CD8-positive, alpha-beta memory T cell (primary cell): ENCODE data around the gene RAB11FIP4. TPM values are rescaled to one million over a fixed set of nuclear protein-coding genes. Genes with fewer than 3 reads are reported as not detected.

Experiments
- CTCF ChIA-PET: fragments of 350-600 bp; sonication (Branson Sonifier 250); formaldehyde crosslinking; loops from one replicate; lab custom pipeline; 2021; ENCODE audit warnings: antibody characterized with exemption; lab: Charles Lee
- POLR2A ChIA-PET: fragments of 350-600 bp; sonication (Branson Sonifier 250); formaldehyde crosslinking; loops from one replicate; lab custom pipeline; 2021; ENCODE audit warnings: antibody characterized with exemption; lab: Charles Lee
- DNase-seq, 5 donors: peaks; one replicate each; pipeline versions ENCODE4 v3.0.0 to v3.0.0-alpha.2; 2020 to 2022; ENCODE audit warnings: mixed read lengths in 1 of 5
- H3K27ac ChIP-seq: one replicate; pipeline ENCODE4 v1.7.0; 2013; ENCODE audit warnings: low read depth, mild to moderate bottlenecking, low read length, moderate library complexity
- H3K27me3 ChIP-seq: 2 replicates; pipeline ENCODE4 v1.7.0; 2013; ENCODE audit warnings: low read length, mild to moderate bottlenecking; ENCODE audit not compliant: insufficient read depth, poor library complexity, severe bottlenecking
- H3K36me3 ChIP-seq: 2 replicates; pipeline ENCODE4 v1.7.0; 2013; ENCODE audit warnings: mild to moderate bottlenecking, low read length, moderate library complexity; ENCODE audit not compliant: insufficient read depth
- H3K4me1 ChIP-seq: 2 replicates; pipeline ENCODE4 v1.7.0; 2013; ENCODE audit warnings: mild to moderate bottlenecking, low read length, moderate library complexity; ENCODE audit not compliant: insufficient read depth
- H3K4me3 ChIP-seq: 2 replicates; pipeline ENCODE4 v1.7.0; 2013; ENCODE audit warnings: mild to moderate bottlenecking, low read length
- H3K9me3 ChIP-seq: 2 replicates; pipeline ENCODE4 v1.7.0; 2013; ENCODE audit warnings: mild to moderate bottlenecking, low read length
- H3K27ac Mint-ChIP-seq, 8 donors: one replicate each; pipeline ENCODE4 v1.8.0; 2020 to 2021; ENCODE audit warnings: mixed read lengths in 8 of 8, mild to moderate bottlenecking in 6 of 8, inconsistent platforms in 3 of 8, moderate library complexity in 3 of 8
- H3K27me3 Mint-ChIP-seq, 2 donors: one replicate each; pipeline ENCODE4 v1.8.0; 2020 to 2021; ENCODE audit warnings: mixed read lengths in 2 of 2, mild to moderate bottlenecking in 1 of 2, moderate library complexity in 1 of 2
- H3K36me3 Mint-ChIP-seq, 3 donors: one replicate each; pipeline ENCODE4 v1.8.0; 2020 to 2021; ENCODE audit warnings: mixed read lengths in 3 of 3, inconsistent platforms in 1 of 3, mild to moderate bottlenecking in 1 of 3
- H3K4me1 Mint-ChIP-seq, 3 donors: one replicate each; pipeline ENCODE4 v1.8.0; 2020 to 2021; ENCODE audit warnings: mixed read lengths in 3 of 3, inconsistent platforms in 1 of 3, mild to moderate bottlenecking in 1 of 3
- H3K4me3 Mint-ChIP-seq, 7 donors: one replicate each; pipeline ENCODE4 v1.8.0; 2020 to 2021; ENCODE audit warnings: mixed read lengths in 7 of 7, mild to moderate bottlenecking in 6 of 7, moderate library complexity in 4 of 7, inconsistent platforms in 2 of 7
- H3K9me3 Mint-ChIP-seq, 5 donors: one replicate each; pipeline ENCODE4 v1.8.0; 2020 to 2022; ENCODE audit warnings: mixed read lengths in 5 of 5, mild to moderate bottlenecking in 3 of 5, moderate library complexity in 2 of 5, inconsistent platforms in 1 of 5
- polyA plus RNA-seq: library from polyadenylated mRNA; unstranded; fragments of 300-500 nt; fragmentation: Illumina TruSeq; gene quantifications from one replicate; pipeline ENCODE4 v1.2.3, GENCODE V29; 2021
- total RNA-seq, 2 experiments: library from RNA; stranded (reverse); gene quantifications; one replicate each; pipeline ENCODE4 v1.2.3, GENCODE V29; 2021

Gene RAB11FIP4
- total and polyA plus RNA-seq, 3 experiments from 2014 or later = 15.1 to 26.8 (median 17.4) TPM

GRCh38 chr17:31443386-31443785 lies 51.9 kb downstream of the RAB11FIP4 start:
- CTCF ChIA-PET = no interaction called here
- H3K9me3 Mint-ChIP-seq = no peaks in the 10 kb centered on the region
- H3K27ac Mint-ChIP-seq = peak overlapping the region in 1 of 8 donors; percentile 54
- Histone ChIP-seq H3K9me3 (no peaks in the 10 kb centered on the region), H3K4me1 (no peaks in the 10 kb centered on the region), H3K36me3 (no peaks in the 10 kb centered on the region), H3K27ac (no peak overlapping the region), H3K4me3 (no peak overlapping the region), H3K27me3 (no peaks in the 10 kb centered on the region)
- no peaks in the 10 kb centered on the region for H3K4me1 Mint-ChIP-seq
- no peak overlapping the region for H3K4me3 Mint-ChIP-seq
- H3K36me3 Mint-ChIP-seq = no peaks in the 10 kb centered on the region
- DNase-seq = no peak
- POLR2A ChIA-PET = interaction anchor here (0.6 kb wide), 1 partner anchor 11 kb away, joined by 3 read pairs; no protein-coding TSS in a partner anchor
- H3K27me3 Mint-ChIP-seq = peaks cover 0 to 2% of the 10 kb centered on the region in 2 donors

DNA sequence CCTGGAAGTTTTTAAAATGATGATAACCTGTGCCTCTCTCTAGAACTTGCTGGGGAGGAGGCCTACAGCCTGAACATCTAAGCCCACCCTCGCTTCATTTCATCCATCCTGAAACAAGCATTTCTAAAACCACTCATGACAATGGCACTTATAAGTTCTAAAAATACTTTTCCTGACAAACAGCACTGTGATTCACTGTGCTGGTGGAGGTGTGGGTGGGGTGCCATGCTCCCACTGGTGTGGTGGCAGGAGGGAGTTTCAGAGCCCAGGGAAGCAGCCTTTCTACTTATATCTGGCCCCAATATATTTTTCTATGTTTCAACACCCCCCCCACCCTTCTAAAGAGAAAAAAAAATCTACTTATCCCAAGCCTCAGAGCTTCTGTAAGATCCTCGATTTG lies 52.6 kb downstream of the RAB11FIP4 start:
- POLR2A ChIA-PET = no interaction called here
- H3K36me3 Mint-ChIP-seq = no peaks in the 10 kb centered on the region

GRCh38 chr17:31446195-31446967 lies 54.9 kb downstream of the RAB11FIP4 start:
- Histone ChIP-seq H3K4me3 (no peak overlapping the region), H3K4me1 (no peaks in the 10 kb centered on the region), H3K27me3 (no peaks in the 10 kb centered on the region), H3K27ac (no peak overlapping the region), H3K9me3 (no peaks in the 10 kb centered on the region), H3K36me3 (no peaks in the 10 kb centered on the region)
- CTCF ChIA-PET = no interaction called here
- POLR2A ChIA-PET = interaction anchor here (0.6 kb wide), 1 partner anchor 90 kb away, joined by 7 read pairs; no protein-coding TSS in a partner anchor
- Mint-ChIP-seq H3K4me3 (no peak overlapping the region), H3K27ac (peak overlapping the region in 1 of 8 donors; percentile 7), H3K36me3 (no peaks in the 10 kb centered on the region), H3K9me3 (no peaks in the 10 kb centered on the region), H3K4me1 (no peaks in the 10 kb centered on the region), H3K27me3 (peaks cover 7 to 8% of the 10 kb centered on the region in 2 donors)
- no peak for DNase-seq

More for the DNA sequence above, 52.6 kb downstream of the RAB11FIP4 start:
- no peak overlapping the region for H3K4me3 Mint-ChIP-seq
- no peaks in the 10 kb centered on the region for H3K27me3 ChIP-seq
- no peak overlapping the region for H3K27ac ChIP-seq
- no peaks in the 10 kb centered on the region for H3K4me1 Mint-ChIP-seq
- no peak for DNase-seq
- no peaks in the 10 kb centered on the region for H3K9me3 Mint-ChIP-seq
- H3K27me3 Mint-ChIP-seq = peaks cover 0 to 4% of the 10 kb centered on the region in 2 donors
- H3K36me3 ChIP-seq = no peaks in the 10 kb centered on the region
- H3K9me3 ChIP-seq = no peaks in the 10 kb centered on the region
- no peak overlapping the region for H3K4me3 ChIP-seq
- no peak overlapping the region for H3K27ac Mint-ChIP-seq
- CTCF ChIA-PET = no interaction called here
- H3K4me1 ChIP-seq = no peaks in the 10 kb centered on the region

- Mint-ChIP-seq H3K36me3 (no peaks in the 10 kb centered on the region), H3K9me3 (no peaks in the 10 kb centered on the region), H3K27me3 (peaks cover 7 to 8% of the 10 kb centered on the region in 2 donors), H3K4me1 (no peaks in the 10 kb centered on the region), H3K4me3 (no peak overlapping the region), H3K27ac (no peak overlapping the region)
- Histone ChIP-seq H3K4me1 (no peaks in the 10 kb centered on the region), H3K9me3 (no peaks in the 10 kb centered on the region), H3K36me3 (no peaks in the 10 kb centered on the region), H3K27ac (no peak overlapping the region), H3K4me3 (no peak overlapping the region), H3K27me3 (no peaks in the 10 kb centered on the region)
- ChIA-PET CTCF (interaction anchor here (1.3 kb wide), 1 partner anchor 77 kb away, joined by 5 read pairs; no protein-coding TSS in a partner anchor), POLR2A (no interaction called here)
- no peak for DNase-seq
These were observed 57.1 kb downstream of the RAB11FIP4 start for GRCh38 chr17:31448467-31449077.

DNA sequence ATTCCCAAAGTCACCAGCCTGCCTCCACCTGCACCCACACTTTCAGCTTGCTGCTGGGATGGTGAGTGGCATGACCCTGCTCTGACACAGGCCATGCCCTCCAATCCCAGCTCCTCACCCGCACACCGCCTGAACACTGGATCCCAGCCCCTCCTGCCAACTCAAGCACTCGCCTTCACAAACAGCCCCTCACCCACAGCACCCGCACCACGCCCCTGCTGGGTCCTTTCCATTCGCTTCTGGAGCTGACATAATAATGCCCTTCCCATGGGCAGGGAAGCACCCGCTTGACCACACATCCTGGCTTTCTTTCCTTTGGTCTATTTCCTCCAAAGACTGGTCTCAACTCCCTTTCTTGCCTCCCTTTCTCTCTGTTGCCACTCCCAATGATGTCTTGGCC lies 57.6 kb downstream of the RAB11FIP4 start:
- ChIA-PET CTCF (interaction anchor here (1.3 kb wide), 1 partner anchor 76 kb away, joined by 5 read pairs; no protein-coding TSS in a partner anchor), POLR2A (no interaction called here)
- no peak for DNase-seq
- Histone ChIP-seq H3K4me1 (no peaks in the 10 kb centered on the region), H3K27ac (no peak overlapping the region), H3K27me3 (no peaks in the 10 kb centered on the region), H3K36me3 (no peaks in the 10 kb centered on the region), H3K4me3 (no peak overlapping the region), H3K9me3 (no peaks in the 10 kb centered on the region)
- Mint-ChIP-seq H3K9me3 (no peaks in the 10 kb centered on the region), H3K27me3 (peaks cover 7 to 8% of the 10 kb centered on the region in 2 donors), H3K4me1 (no peaks in the 10 kb centered on the region), H3K27ac (no peak overlapping the region), H3K4me3 (no peak overlapping the region), H3K36me3 (no peaks in the 10 kb centered on the region)

GRCh38 chr17:31449746-31450145 lies 58.3 kb downstream of the RAB11FIP4 start:
- no peak overlapping the region for H3K4me3 ChIP-seq
- no peaks in the 10 kb centered on the region for H3K4me1 Mint-ChIP-seq
- H3K9me3 ChIP-seq = no peaks in the 10 kb centered on the region
- no peak overlapping the region for H3K4me3 Mint-ChIP-seq
- H3K4me1 ChIP-seq = no peaks in the 10 kb centered on the region
- no peaks in the 10 kb centered on the region for H3K36me3 Mint-ChIP-seq
- peaks cover 6 to 7% of the 10 kb centered on the region in 2 donors for H3K27me3 Mint-ChIP-seq
- no peaks in the 10 kb centered on the region for H3K36me3 ChIP-seq
- DNase-seq = no peak
- H3K27me3 ChIP-seq = no peaks in the 10 kb centered on the region
- POLR2A ChIA-PET = no interaction called here
- no peak overlapping the region for H3K27ac ChIP-seq
- CTCF ChIA-PET = no interaction called here
- H3K27ac Mint-ChIP-seq = no peak overlapping the region
- no peaks in the 10 kb centered on the region for H3K9me3 Mint-ChIP-seq

- CTCF ChIA-PET = no interaction called here
- no peak overlapping the region for H3K4me3 ChIP-seq
- H3K27me3 ChIP-seq = no peaks in the 10 kb centered on the region
- H3K9me3 ChIP-seq = no peaks in the 10 kb centered on the region
- H3K36me3 Mint-ChIP-seq = no peaks in the 10 kb centered on the region
- no peaks in the 10 kb centered on the region for H3K4me1 ChIP-seq
- H3K9me3 Mint-ChIP-seq = no peaks in the 10 kb centered on the region
- peak overlapping the region in 1 of 8 donors; percentile 27 for H3K27ac Mint-ChIP-seq
- H3K4me1 Mint-ChIP-seq = no peaks in the 10 kb centered on the region
- no peak overlapping the region for H3K4me3 Mint-ChIP-seq
- POLR2A ChIA-PET = no interaction called here
- peaks cover 7 to 8% of the 10 kb centered on the region in 2 donors for H3K27me3 Mint-ChIP-seq
- DNase-seq = no peak
- H3K27ac ChIP-seq = no peak overlapping the region
- H3K36me3 ChIP-seq = no peaks in the 10 kb centered on the region
These were observed 60.6 kb downstream of the RAB11FIP4 start for GRCh38 chr17:31452101-31452500.

- ChIA-PET CTCF (interaction anchor here (0.9 kb wide), 1 partner anchor 72 kb away, joined by 3 read pairs; no protein-coding TSS in a partner anchor), POLR2A (no interaction called here)
- H3K4me3 ChIP-seq = no peak overlapping the region
- no peaks in the 10 kb centered on the region for H3K9me3 Mint-ChIP-seq
- H3K27me3 ChIP-seq = no peaks in the 10 kb centered on the region
- H3K4me1 ChIP-seq = no peaks in the 10 kb centered on the region
- H3K9me3 ChIP-seq = no peaks in the 10 kb centered on the region
- H3K4me1 Mint-ChIP-seq = no peaks in the 10 kb centered on the region
- H3K27me3 Mint-ChIP-seq = peaks cover 7 to 8% of the 10 kb centered on the region in 2 donors
- H3K27ac ChIP-seq = no peak overlapping the region
- no peak for DNase-seq
- H3K27ac Mint-ChIP-seq = peak overlapping the region in 1 of 8 donors; percentile 27
- H3K36me3 ChIP-seq = no peaks in the 10 kb centered on the region
- H3K4me3 Mint-ChIP-seq = no peak overlapping the region
- no peaks in the 10 kb centered on the region for H3K36me3 Mint-ChIP-seq
These were observed 61.2 kb downstream of the RAB11FIP4 start for GRCh38 chr17:31452561-31453110.
